AG04449 (cell line): ENCODE results near the gene ELL3.
"Not testable (repeated sequence)": the region's sequence is repeated elsewhere in the genome, so short reads cannot be mapped to it uniquely, and the experiment has no call there.

Experiments used
- CTCF ChIA-PET: fragments of 350-600 bp; formaldehyde crosslinking; extraction: SDS; loops from one replicate; lab custom pipeline; 2021; ENCODE audit warnings: antibody characterized with exemption; lab: Yijun Ruan, JAX
- POLR2A ChIA-PET: fragments of 400-600, 350-600 bp; formaldehyde crosslinking; extraction: SDS; loops from one replicate; lab custom pipeline; 2020; ENCODE audit warnings: antibody characterized with exemption, inconsistent platforms; lab: Yijun Ruan, JAX
- DNase-seq: peaks from one replicate; pipeline ENCODE4 v3.0.0-alpha.2; 2010; ENCODE audit warnings: low read depth, low spot score
- H3K4me3 ChIP-seq: 2 replicates; pipeline ENCODE4 v1.5.1; 2011; ENCODE audit warnings: low read depth, mild to moderate bottlenecking, control low read depth, low read length
- TF ChIP-seq, protein P1 (sequence below): IDR thresholded peaks from one replicate; pipeline ENCODE4 v1.5.1; 2011; ENCODE audit warnings: mild to moderate bottlenecking, moderate library complexity, low read length, control low read depth, inconsistent platforms; ENCODE audit not compliant: insufficient read depth; ENCODE audit errors: missing control alignments

Gene ELL3

DNA sequence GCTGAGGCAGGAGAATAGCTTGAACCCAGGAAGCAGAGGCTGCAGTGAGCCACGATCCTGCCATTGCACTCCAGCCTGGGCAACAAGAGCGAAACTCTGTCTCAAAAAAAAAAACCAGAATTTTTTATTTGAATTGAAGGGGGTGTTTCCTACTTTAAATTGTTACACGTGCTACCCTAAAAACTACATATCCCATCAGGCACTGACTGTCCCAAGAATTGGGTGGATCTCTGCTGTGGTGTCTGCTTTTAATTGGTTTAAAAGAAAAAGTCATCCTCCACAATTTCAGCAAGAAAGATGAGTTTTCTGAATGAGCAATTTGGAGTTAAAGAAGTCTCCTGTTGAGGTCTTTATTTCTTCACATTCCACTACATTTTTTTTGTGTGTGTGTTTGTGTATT is 28.4 kb downstream of the ELL3 start:
- peak overlapping the region; percentile 74 for H3K4me3 ChIP-seq
- TF ChIP-seq, protein P1, sequence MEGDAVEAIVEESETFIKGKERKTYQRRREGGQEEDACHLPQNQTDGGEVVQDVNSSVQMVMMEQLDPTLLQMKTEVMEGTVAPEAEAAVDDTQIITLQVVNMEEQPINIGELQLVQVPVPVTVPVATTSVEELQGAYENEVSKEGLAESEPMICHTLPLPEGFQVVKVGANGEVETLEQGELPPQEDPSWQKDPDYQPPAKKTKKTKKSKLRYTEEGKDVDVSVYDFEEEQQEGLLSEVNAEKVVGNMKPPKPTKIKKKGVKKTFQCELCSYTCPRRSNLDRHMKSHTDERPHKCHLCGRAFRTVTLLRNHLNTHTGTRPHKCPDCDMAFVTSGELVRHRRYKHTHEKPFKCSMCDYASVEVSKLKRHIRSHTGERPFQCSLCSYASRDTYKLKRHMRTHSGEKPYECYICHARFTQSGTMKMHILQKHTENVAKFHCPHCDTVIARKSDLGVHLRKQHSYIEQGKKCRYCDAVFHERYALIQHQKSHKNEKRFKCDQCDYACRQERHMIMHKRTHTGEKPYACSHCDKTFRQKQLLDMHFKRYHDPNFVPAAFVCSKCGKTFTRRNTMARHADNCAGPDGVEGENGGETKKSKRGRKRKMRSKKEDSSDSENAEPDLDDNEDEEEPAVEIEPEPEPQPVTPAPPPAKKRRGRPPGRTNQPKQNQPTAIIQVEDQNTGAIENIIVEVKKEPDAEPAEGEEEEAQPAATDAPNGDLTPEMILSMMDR = no peak
- ChIA-PET CTCF (no interaction called here), POLR2A (interaction anchor here (0.7 kb wide), 1 partner anchor 226 kb away, joined by 3 read pairs; no protein-coding TSS in a partner anchor)
- no peak for DNase-seq

GRCh38 chr15:43746903-43747309 is 29.9 kb downstream of the ELL3 start:
- H3K4me3 ChIP-seq = peak overlapping the region; percentile 74
- not testable (repeated sequence) for DNase-seq
- ChIA-PET POLR2A (interaction anchor here (0.9 kb wide), 1 partner anchor 25 kb away, joined by 3 read pairs; no protein-coding TSS in a partner anchor), CTCF (interaction anchor here (1.0 kb wide), 1 partner anchor 23 kb away, joined by 3 read pairs; no protein-coding TSS in a partner anchor)

GRCh38 chr15:43746245-43746902 is 30.4 kb downstream of the ELL3 start, which contains the start of gene PDIA3:
Gene PDIA3, plus strand, starts transcription at chr15:43746438. Its CDS starts 102 bp downstream, at chr15:43746540.
- CTCF ChIA-PET = not testable (repeated sequence)

DNA sequence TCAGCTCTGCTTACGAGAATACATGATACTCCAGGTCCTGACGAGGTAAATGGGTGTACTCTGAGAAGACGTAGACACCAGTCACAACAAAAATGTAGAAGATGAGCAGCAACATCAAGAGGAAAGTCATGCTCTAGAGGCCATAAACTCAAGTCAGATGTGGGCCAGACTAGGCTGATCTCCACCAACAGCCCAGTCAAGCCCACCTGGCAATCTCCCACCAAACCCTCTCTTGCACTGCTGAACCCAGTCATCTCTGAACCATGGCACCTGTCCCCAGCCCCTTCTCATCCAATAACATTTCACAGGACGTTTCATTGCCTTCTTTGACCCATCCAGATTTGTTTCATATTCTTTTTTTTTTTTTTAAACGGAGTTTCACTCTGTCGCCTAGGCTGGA is 41.4 kb downstream of the ELL3 start:
- TF ChIP-seq, protein P1 = no peak
- POLR2A ChIA-PET = no interaction called here
- no peak overlapping the region for H3K4me3 ChIP-seq
- CTCF ChIA-PET = no interaction called here
- no peak for DNase-seq

More at GRCh38 chr15:43746245-43746902, 30.4 kb downstream of the ELL3 start, which contains the start of gene PDIA3:
- DNase-seq, POLR2A ChIA-PET: not testable (repeated sequence)
- H3K4me3 ChIP-seq = peak within 1 kb of the TSS; percentile 74

DNA sequence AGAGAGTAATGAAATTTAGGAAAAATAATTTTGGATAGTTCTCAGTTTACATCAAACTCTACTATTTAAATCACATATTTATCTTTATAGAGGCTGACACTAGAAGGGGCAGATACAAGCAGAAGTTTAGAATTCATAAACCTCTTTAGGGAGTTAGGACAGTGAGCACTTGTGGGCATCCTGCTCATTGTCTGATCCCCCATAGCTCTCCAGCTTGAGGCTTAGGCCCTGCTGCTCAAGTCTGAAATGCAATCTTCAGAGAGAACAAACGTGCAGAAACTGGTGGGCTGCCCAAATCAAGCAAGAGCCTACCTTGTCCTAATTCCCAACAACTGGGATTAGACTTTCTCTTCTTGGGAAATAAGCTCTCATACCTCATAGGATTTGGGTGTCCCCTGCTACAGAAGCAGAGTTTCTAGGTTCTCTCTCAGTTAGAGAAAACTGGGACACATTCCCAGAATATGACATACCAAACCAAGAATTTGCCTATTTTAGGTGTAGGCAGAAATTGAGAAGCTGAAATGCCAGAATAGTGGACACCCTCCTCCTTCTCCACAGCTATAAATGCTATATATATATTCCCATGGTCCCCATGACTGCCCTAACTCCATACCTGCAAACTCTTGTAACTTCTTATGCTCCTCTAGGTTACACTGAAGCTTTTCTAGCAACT is 48.6 kb downstream of the ELL3 start:
- DNase-seq, POLR2A ChIA-PET, CTCF ChIA-PET, H3K4me3 ChIP-seq: not testable (repeated sequence)

- CTCF ChIA-PET, DNase-seq, H3K4me3 ChIP-seq, POLR2A ChIA-PET: not testable (repeated sequence)
Observed at GRCh38 chr15:43726306-43726705, 50.5 kb downstream of the ELL3 start.

DNA sequence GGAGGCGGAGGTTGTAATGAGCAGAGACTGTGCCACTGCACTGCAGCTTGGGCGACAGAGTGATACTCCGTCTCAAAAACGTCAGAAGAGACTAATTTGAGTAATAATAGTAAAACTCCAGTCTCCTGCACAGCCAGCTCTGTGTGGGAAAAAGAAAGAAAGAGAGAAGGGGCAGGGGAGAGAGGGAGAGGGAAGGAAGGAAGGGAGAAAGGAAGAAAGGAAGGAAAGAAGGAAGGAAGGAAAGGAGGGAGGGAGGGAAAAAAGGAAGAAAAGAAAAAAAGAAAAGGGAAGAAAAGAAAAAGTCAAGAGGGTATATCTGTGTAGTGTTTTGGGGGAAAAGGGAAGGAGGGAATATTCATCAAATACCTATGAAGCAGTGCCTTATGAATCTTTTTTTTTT is 53.6 kb downstream of the ELL3 start:
- no peak for DNase-seq
- CTCF ChIA-PET = no interaction called here
- TF ChIP-seq, protein P1 = no peak
- no peak overlapping the region for H3K4me3 ChIP-seq
- POLR2A ChIA-PET = no interaction called here
